WTC11 (cell line): ENCODE measurements around the gene CRAT.

Source experiments
- ATF3 ChIP-seq: sonication (generic); formaldehyde crosslinking; conservative IDR thresholded peaks from 2 replicates; pipeline ENCODE4 v1.8.1; 2022; ENCODE audit warnings: mild to moderate bottlenecking, missing genetic modification reagents
- ATF6 ChIP-seq: sonication (generic); formaldehyde crosslinking; IDR thresholded peaks from 2 replicates; pipeline ENCODE4 v1.8.1; 2023; ENCODE audit warnings: mild to moderate bottlenecking, missing genetic modification reagents
- CREB1 ChIP-seq: sonication (generic); formaldehyde crosslinking; IDR thresholded peaks from 2 replicates; pipeline ENCODE4 v1.8.0; 2023; ENCODE audit warnings: mild to moderate bottlenecking, missing genetic modification reagents
- CTCF ChIP-seq: fragments of 200-600 bp; IDR thresholded peaks from 2 replicates; pipeline ENCODE4 v1.8.0; 2022; ENCODE audit warnings: antibody characterized with exemption
- ETV6 ChIP-seq: sonication (generic); formaldehyde crosslinking; IDR thresholded peaks from 2 replicates; pipeline ENCODE4 v1.8.1; 2022; ENCODE audit warnings: mild to moderate bottlenecking, missing genetic modification reagents
- FOXK1 ChIP-seq: sonication (generic); formaldehyde crosslinking; IDR thresholded peaks from 2 replicates; pipeline ENCODE4 v1.8.0; 2022; ENCODE audit warnings: mild to moderate bottlenecking, moderate library complexity, missing genetic modification reagents
- MAX ChIP-seq: sonication (generic); formaldehyde crosslinking; IDR thresholded peaks from 2 replicates; pipeline ENCODE4 v1.8.0; 2022; ENCODE audit warnings: mild to moderate bottlenecking, missing genetic modification reagents
- NR1H2 ChIP-seq: sonication (generic); formaldehyde crosslinking; IDR thresholded peaks from 2 replicates; pipeline ENCODE4 v1.9.0; 2021; ENCODE audit warnings: mild to moderate bottlenecking, moderate library complexity, missing genetic modification reagents
- NR2C2 ChIP-seq: sonication (generic); formaldehyde crosslinking; IDR thresholded peaks from 2 replicates; pipeline ENCODE4 v1.8.0; 2022; ENCODE audit warnings: mild to moderate bottlenecking, missing genetic modification reagents
- NR3C1 ChIP-seq: sonication (generic); formaldehyde crosslinking; conservative IDR thresholded peaks from 2 replicates; pipeline ENCODE4 v1.8.1; 2023; ENCODE audit warnings: low read depth, mild to moderate bottlenecking, missing genetic modification reagents
- PRDM15 ChIP-seq: sonication (generic); formaldehyde crosslinking; IDR thresholded peaks from 2 replicates; pipeline ENCODE4 v1.8.0; 2022; ENCODE audit warnings: missing genetic modification reagents
- SP1 ChIP-seq: sonication (generic); formaldehyde crosslinking; conservative IDR thresholded peaks from 2 replicates; pipeline ENCODE4 v1.8.1; 2022; ENCODE audit warnings: missing genetic modification reagents
- ZNF232 ChIP-seq: sonication (generic); formaldehyde crosslinking; IDR thresholded peaks from 2 replicates; pipeline ENCODE4 v1.8.0; 2022; ENCODE audit warnings: mild to moderate bottlenecking, missing genetic modification reagents
- ZNF512 ChIP-seq: sonication (generic); formaldehyde crosslinking; IDR thresholded peaks from 2 replicates; pipeline ENCODE4 v1.8.1; 2022; ENCODE audit warnings: missing genetic modification reagents, borderline replicate concordance

GRCh38 chr9:129093602-129094386 lies 16.8 kb downstream of the CRAT start:
- TF ChIP-seq NR1H2 (CRISPR knock-in tag) (no peak), NR2C2 (CRISPR knock-in tag) (no peak), PRDM15 (CRISPR knock-in tag) (no peak), ZNF232 (CRISPR knock-in tag) (no peak), ATF6 (no peak), SP1 (CRISPR knock-in tag) (no peak), ZNF512 (CRISPR knock-in tag) (no peak), CTCF (no peak), FOXK1 (CRISPR knock-in tag) (no peak), NR3C1 (CRISPR knock-in tag) (no peak), ETV6 (CRISPR knock-in tag) (no peak), ATF3 (CRISPR knock-in tag) (no peak), MAX (CRISPR knock-in tag) (no peak), CREB1 (no peak)
